H9 (cell line): ENCODE results near the gene ISM2. TPM values are rescaled to one million over a fixed set of nuclear protein-coding genes. Genes with fewer than 3 reads are reported as not detected.

Experiments used
- DNase-seq: peaks from one replicate; pipeline ENCODE4 v3.0.0-alpha.2; 2017
- H2AFZ ChIP-seq: one replicate; pipeline ENCODE4 v1.6.1; 2013; ENCODE audit warnings: mild to moderate bottlenecking, low read length, control low read depth, moderate library complexity
- H2AK5ac ChIP-seq: 2 replicates; pipeline ENCODE4 v1.6.1; 2013; ENCODE audit warnings: low read length, control low read depth, mixed read lengths; ENCODE audit not compliant: insufficient read length
- H2BK120ac ChIP-seq: one replicate; pipeline ENCODE4 v1.6.1; 2013; ENCODE audit warnings: low read depth, mild to moderate bottlenecking, low read length, control low read depth, inconsistent platforms; ENCODE audit not compliant: poor library complexity, severe bottlenecking
- H2BK12ac ChIP-seq: 2 replicates; pipeline ENCODE4 v1.6.1; 2013; ENCODE audit warnings: low read length, control low read depth, mixed read lengths, low read depth; ENCODE audit not compliant: insufficient read length
- H2BK15ac ChIP-seq: 2 replicates; pipeline ENCODE4 v1.6.1; 2013; ENCODE audit warnings: low read depth, low read length, control low read depth
- H2BK20ac ChIP-seq: one replicate; pipeline ENCODE4 v1.6.1; 2013; ENCODE audit warnings: low read depth, mild to moderate bottlenecking, low read length, control low read depth, inconsistent platforms; ENCODE audit not compliant: poor library complexity, severe bottlenecking
- H2BK5ac ChIP-seq: 2 replicates; pipeline ENCODE4 v1.6.1; 2013; ENCODE audit warnings: low read length, control low read depth, mixed read lengths; ENCODE audit not compliant: insufficient read length
- H3K14ac ChIP-seq: 2 replicates; pipeline ENCODE4 v1.6.1; 2013; ENCODE audit warnings: low read length, control low read depth; ENCODE audit not compliant: insufficient read depth
- H3K18ac ChIP-seq: 2 replicates; pipeline ENCODE4 v1.6.1; 2013; ENCODE audit warnings: low read depth, mild to moderate bottlenecking, mixed read lengths, low read length, control low read depth; ENCODE audit not compliant: insufficient read length
- H3K23ac ChIP-seq: 2 replicates; pipeline ENCODE4 v1.6.1; 2013; ENCODE audit warnings: low read length, control low read depth, mixed read lengths, low read depth; ENCODE audit not compliant: insufficient read length
- H3K23me2 ChIP-seq: 2 replicates; pipeline ENCODE4 v1.6.1; 2013; ENCODE audit warnings: low read depth, mild to moderate bottlenecking, mixed read lengths, low read length, control low read depth; ENCODE audit not compliant: insufficient read length, poor library complexity, severe bottlenecking
- H3K27ac ChIP-seq: 2 replicates; pipeline ENCODE4 v1.5.1; 2013; ENCODE audit warnings: low read length, control low read depth, mixed read lengths, low read depth; ENCODE audit not compliant: insufficient read length
- H3K27me3 ChIP-seq: 2 replicates; pipeline ENCODE4 v1.6.1; 2013; ENCODE audit warnings: low read length, control low read depth, inconsistent platforms; ENCODE audit not compliant: insufficient read depth
- H3K4ac ChIP-seq: 2 replicates; pipeline ENCODE4 v1.6.1; 2013; ENCODE audit warnings: low read depth, mild to moderate bottlenecking, control low read depth, inconsistent platforms, low read length, moderate library complexity
- H3K4me1 ChIP-seq: 2 replicates; pipeline ENCODE4 v1.6.1; 2013; ENCODE audit warnings: low read length, control low read depth, inconsistent platforms; ENCODE audit not compliant: insufficient read depth
- H3K4me2 ChIP-seq: 2 replicates; pipeline ENCODE4 v1.6.1; 2013; ENCODE audit warnings: low read length, control low read depth, mixed read lengths; ENCODE audit not compliant: insufficient read length, insufficient read depth
- H3K56ac ChIP-seq: 2 replicates; pipeline ENCODE4 v1.6.1; 2013; ENCODE audit warnings: low read depth, mild to moderate bottlenecking, mixed read lengths, low read length, control low read depth; ENCODE audit not compliant: insufficient read length
- H3K79me1 ChIP-seq: 2 replicates; pipeline ENCODE4 v1.6.1; 2013; ENCODE audit warnings: low read depth, mild to moderate bottlenecking, moderate library complexity, low read length, control low read depth, inconsistent platforms; ENCODE audit not compliant: insufficient read depth, poor library complexity, severe bottlenecking
- H3K79me2 ChIP-seq: 2 replicates; pipeline ENCODE4 v1.6.1; 2013; ENCODE audit warnings: low read length, control low read depth, inconsistent platforms; ENCODE audit not compliant: insufficient read depth
- H3K9ac ChIP-seq: 2 replicates; pipeline ENCODE4 v1.6.1; 2013; ENCODE audit warnings: low read length, control low read depth, mixed read lengths; ENCODE audit not compliant: insufficient read length; ENCODE audit errors: extremely low read depth
- H3K9me3 ChIP-seq: one replicate; pipeline ENCODE4 v1.6.1; 2013; ENCODE audit warnings: low read depth, low read length, inconsistent platforms; ENCODE audit not compliant: control insufficient read depth
- H3T11ph ChIP-seq: one replicate; pipeline ENCODE4 v1.6.1; 2013; ENCODE audit warnings: mild to moderate bottlenecking, low read length, control low read depth, inconsistent platforms
- H4K20me1 ChIP-seq: one replicate; pipeline ENCODE4 v1.6.1; 2013; ENCODE audit not compliant: control insufficient read depth, insufficient read length, insufficient read depth
- H4K5ac ChIP-seq: 2 replicates; pipeline ENCODE4 v1.6.1; 2013; ENCODE audit warnings: low read depth, mild to moderate bottlenecking, mixed read lengths, low read length, control low read depth; ENCODE audit not compliant: insufficient read length
- H4K8ac ChIP-seq: replicated peaks from 2 replicates; pipeline ENCODE4 v1.6.1; 2013; ENCODE audit warnings: low read length, control low read depth, mixed read lengths, low read depth; ENCODE audit not compliant: insufficient read length
- H4K91ac ChIP-seq: 2 replicates; pipeline ENCODE4 v1.6.1; 2013; ENCODE audit warnings: low read depth, mild to moderate bottlenecking, moderate library complexity, mixed read lengths, low read length, control low read depth; ENCODE audit not compliant: insufficient read length
- H3K27ac Mint-ChIP-seq, 3 experiments: 2 replicates in 2 of 3; 3 replicates in 1 of 3; pipeline ENCODE4 v1.8.0; 2020 to 2021; ENCODE audit warnings: mixed read lengths in 3 of 3, mild to moderate bottlenecking in 1 of 3, moderate library complexity in 1 of 3
- H3K27me3 Mint-ChIP-seq: 2 replicates; pipeline ENCODE4 v1.8.0; 2021; ENCODE audit warnings: low read depth, mild to moderate bottlenecking, moderate library complexity, mixed read lengths
- H3K36me3 Mint-ChIP-seq, 3 experiments: 2 replicates in 2 of 3; 3 replicates in 1 of 3; pipeline ENCODE4 v1.8.0; 2020 to 2021; ENCODE audit warnings: low read depth in 3 of 3, mixed read lengths in 3 of 3; ENCODE audit not compliant: insufficient read depth in 1 of 3
- H3K4me1 Mint-ChIP-seq, 2 experiments: 2 replicates each; pipeline ENCODE4 v1.8.0; 2020; ENCODE audit warnings: mixed read lengths in 2 of 2
- H3K4me3 Mint-ChIP-seq, 2 experiments: 2 replicates in 1 of 2; 3 replicates in 1 of 2; pipeline ENCODE4 v1.8.0; 2020 to 2021; ENCODE audit warnings: mild to moderate bottlenecking in 2 of 2, mixed read lengths in 2 of 2, moderate library complexity in 1 of 2
- H3K9me3 Mint-ChIP-seq, 2 experiments: 2 replicates in 1 of 2; 3 replicates in 1 of 2; pipeline ENCODE4 v1.8.0; 2020; ENCODE audit warnings: mild to moderate bottlenecking in 2 of 2, mixed read lengths in 2 of 2, moderate library complexity in 1 of 2
- CTCF ChIP-seq: fragments of 200-600 bp; sonication (generic); conservative IDR thresholded peaks from 3 replicates; pipeline ENCODE4 v1.8.0; 2021; ENCODE audit warnings: antibody characterized with exemption, mild to moderate bottlenecking
- WGBS: extraction: QIAGEN DNeasy Blood & Tissue Kit; methylation state at CpG from one replicate; pipeline ENCODE4 v1.1.7; 2013; ENCODE audit warnings: missing lambda C conversion rate, low lambda C conversion rate, mixed read lengths; ENCODE audit not compliant: insufficient read length; ENCODE audit errors: extremely low coverage; 5-methylcytosine and 5-hydroxymethylcytosine counted together
- total RNA-seq: library from RNA; stranded (reverse); gene quantifications from 2 replicates; pipeline ENCODE4 v1.2.1, GENCODE V29; 2021

ISM2 gene
- total RNA-seq, 1 experiment from 2014 or later: 0.39 TPM

- no peak overlapping the region for H2BK20ac ChIP-seq
- no peaks in the 10 kb centered on the region for H3K79me2 ChIP-seq
- Mint-ChIP-seq H3K4me3 (no peak overlapping the region), H3K27ac (no peak overlapping the region), H3K9me3 (peaks cover 0 to 5% of the 10 kb centered on the region in 2 experiments; a peak in 2 of 5 replicates), H3K36me3 (0 out of 7 replicates have a peak, but pooled peaks cover 0 to 4% (median 3%) of the 10 kb centered on the region in 3 experiments), H3K4me1 (peaks cover 3% of the 10 kb centered on the region in 2 experiments; a peak in 3 of 4 replicates), H3K27me3 (peaks cover 45% of the 10 kb centered on the region)
- H3K23ac ChIP-seq: no peak overlapping the region
- H2BK120ac ChIP-seq: no peak overlapping the region
- H3K4ac ChIP-seq: no peak overlapping the region
- no peak for TF ChIP-seq CTCF
- H3K27ac ChIP-seq: no peak overlapping the region
- no peaks in the 10 kb centered on the region for H4K20me1 ChIP-seq
- no peak overlapping the region for H3K9ac ChIP-seq
- no peak overlapping the region for H3K56ac ChIP-seq
- no peak for DNase-seq
- H3K27me3 ChIP-seq: peaks cover 18% of the 10 kb centered on the region
- no peak overlapping the region for H2BK12ac ChIP-seq
- H3K79me1 ChIP-seq: no peaks in the 10 kb centered on the region
- peaks cover 6% of the 10 kb centered on the region for H3K23me2 ChIP-seq
- H4K8ac ChIP-seq: no peak overlapping the region
- no peak overlapping the region for H3K4me2 ChIP-seq
- WGBS: no CpG with 5 or more reads among the region's 11 CpGs
- no peak overlapping the region for H4K91ac ChIP-seq
- H2AFZ ChIP-seq: no peak overlapping the region
- H4K5ac ChIP-seq: no peak overlapping the region
- no peak overlapping the region for H2BK5ac ChIP-seq
- H3K14ac ChIP-seq: no peak overlapping the region
- no peak overlapping the region for H3K18ac ChIP-seq
- H3K9me3 ChIP-seq: no peaks in the 10 kb centered on the region
- H3T11ph ChIP-seq: no peak overlapping the region
- no peak overlapping the region for H2AK5ac ChIP-seq
- no peaks in the 10 kb centered on the region for H3K4me1 ChIP-seq
- H2BK15ac ChIP-seq: no peak overlapping the region
Measured at GRCh38 chr14:77502109-77502782, 3.6 kb upstream of the ISM2 start.
